Testis (tissue), 3 donors: ENCODE measurements around the gene ZPLD1. TPM values are rescaled to one million over a fixed set of nuclear protein-coding genes. Genes with fewer than 3 reads are reported as not detected.

Source experiments
- DNase-seq: peaks from one replicate; pipeline ENCODE4 v3.0.0-alpha.2; 2019
- H3K27ac ChIP-seq, 2 donors: fragments of 200-600 bp; sonication (generic); one replicate each; pipeline ENCODE4 v1.5.1; 2019
- H3K27me3 ChIP-seq: fragments of 200-600 bp; sonication (generic); one replicate; pipeline ENCODE4 v1.5.1; 2019
- H3K36me3 ChIP-seq: fragments of 200-600 bp; sonication (generic); one replicate; pipeline ENCODE4 v1.5.1; 2017; ENCODE audit warnings: low read depth; ENCODE audit errors: missing control alignments
- H3K4me1 ChIP-seq: fragments of 200-600 bp; sonication (generic); one replicate; pipeline ENCODE4 v1.5.1; 2019
- H3K4me3 ChIP-seq, 2 donors: fragments of 200-600 bp; sonication (generic); one replicate each; pipeline ENCODE4 v1.5.1; 2017 to 2019
- H3K9me3 ChIP-seq: fragments of 200-600 bp; sonication (generic); one replicate; pipeline ENCODE4 v1.5.1; 2017
- POLR2A ChIP-seq: fragments of 450-650 bp; IDR thresholded peaks from one replicate; pipeline ENCODE4 v1.6.1; 2017; ENCODE audit warnings: antibody characterized with exemption, mild to moderate bottlenecking, moderate library complexity
- WGBS, 2 donors: methylation state at CpG; one replicate each; pipeline ENCODE4 v1.1.5; 2018; 5-methylcytosine and 5-hydroxymethylcytosine counted together
- intact Hi-C: fragments of 100-400 bp; cut with DNase I; formaldehyde crosslinking; loops from one replicate; pipeline ENCODE4 v1.15.1; 2023; ENCODE audit warnings: low total_unique reads
- polyA plus RNA-seq: library from polyadenylated mRNA; stranded (reverse); fragments of 350-450 nt; fragmentation: Illumina TruSeq; extraction: RNeasy Lipid Tissue Mini Kit (QIAGEN cat#74804); gene quantifications from one replicate; pipeline ENCODE4 v1.2.3, GENCODE V29; 2014; ENCODE audit warnings: low read depth, low replicate concordance; ENCODE audit not compliant: insufficient read depth
- total RNA-seq, 2 donors: library from RNA; depleted of rRNA; stranded (reverse); fragments of >200 nt; gene quantifications; one replicate each; pipeline ENCODE4 v1.2.3, GENCODE V29; 2016
- TF ChIP-seq, protein P1 (sequence below), 3 experiments: fragments of 450-650 bp in 2 of 3; fragments of 200-600 bp in 1 of 3; sonication (generic) in 1 of 3; IDR thresholded peaks; one replicate each; pipeline ENCODE4 v1.5.1; 2016 to 2019; ENCODE audit warnings: antibody characterized with exemption in 3 of 3, mild to moderate bottlenecking in 2 of 3, moderate library complexity in 1 of 3

ZPLD1 gene
- total and polyA plus RNA-seq, 3 donors from 2014 or later = 0.44 to 0.74 (median 0.55) TPM

DNA sequence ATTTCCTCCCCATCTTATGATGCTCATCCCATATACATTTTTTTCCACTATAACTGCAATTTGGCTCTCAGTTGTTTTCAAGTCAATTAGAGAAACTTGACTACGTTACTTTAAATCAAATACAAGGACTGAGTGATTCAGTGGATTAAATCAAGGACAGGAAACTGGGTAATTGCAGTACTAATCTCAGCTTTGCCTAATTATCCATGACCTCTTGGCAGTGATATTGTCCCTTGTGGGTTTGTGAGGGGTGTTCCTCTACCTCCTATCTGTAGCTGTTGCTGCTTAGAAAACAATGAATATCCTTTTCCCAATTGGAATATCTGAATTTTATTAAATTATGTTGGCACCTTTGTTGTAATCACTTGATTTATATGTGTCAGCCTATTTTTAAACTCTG lies 79.4 kb downstream of the ZPLD1 start:
- intact Hi-C loops = no loop called here
- Histone ChIP-seq H3K9me3 (no peaks in the 10 kb centered on the region), H3K4me1 (no peaks in the 10 kb centered on the region), H3K27me3 (no peaks in the 10 kb centered on the region), H3K4me3 (no peak overlapping the region), H3K36me3 (no peaks in the 10 kb centered on the region), H3K27ac (no peak overlapping the region)
- DNase-seq = no peak
- 56 to 64% methylated on average over 1 of the region's 1 CpG for WGBS, 2 donors
- TF ChIP-seq POLR2A = no peak
- TF ChIP-seq, protein P1, sequence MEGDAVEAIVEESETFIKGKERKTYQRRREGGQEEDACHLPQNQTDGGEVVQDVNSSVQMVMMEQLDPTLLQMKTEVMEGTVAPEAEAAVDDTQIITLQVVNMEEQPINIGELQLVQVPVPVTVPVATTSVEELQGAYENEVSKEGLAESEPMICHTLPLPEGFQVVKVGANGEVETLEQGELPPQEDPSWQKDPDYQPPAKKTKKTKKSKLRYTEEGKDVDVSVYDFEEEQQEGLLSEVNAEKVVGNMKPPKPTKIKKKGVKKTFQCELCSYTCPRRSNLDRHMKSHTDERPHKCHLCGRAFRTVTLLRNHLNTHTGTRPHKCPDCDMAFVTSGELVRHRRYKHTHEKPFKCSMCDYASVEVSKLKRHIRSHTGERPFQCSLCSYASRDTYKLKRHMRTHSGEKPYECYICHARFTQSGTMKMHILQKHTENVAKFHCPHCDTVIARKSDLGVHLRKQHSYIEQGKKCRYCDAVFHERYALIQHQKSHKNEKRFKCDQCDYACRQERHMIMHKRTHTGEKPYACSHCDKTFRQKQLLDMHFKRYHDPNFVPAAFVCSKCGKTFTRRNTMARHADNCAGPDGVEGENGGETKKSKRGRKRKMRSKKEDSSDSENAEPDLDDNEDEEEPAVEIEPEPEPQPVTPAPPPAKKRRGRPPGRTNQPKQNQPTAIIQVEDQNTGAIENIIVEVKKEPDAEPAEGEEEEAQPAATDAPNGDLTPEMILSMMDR (IDR thresholded peaks at IDR 0.05) = no peak

DNA sequence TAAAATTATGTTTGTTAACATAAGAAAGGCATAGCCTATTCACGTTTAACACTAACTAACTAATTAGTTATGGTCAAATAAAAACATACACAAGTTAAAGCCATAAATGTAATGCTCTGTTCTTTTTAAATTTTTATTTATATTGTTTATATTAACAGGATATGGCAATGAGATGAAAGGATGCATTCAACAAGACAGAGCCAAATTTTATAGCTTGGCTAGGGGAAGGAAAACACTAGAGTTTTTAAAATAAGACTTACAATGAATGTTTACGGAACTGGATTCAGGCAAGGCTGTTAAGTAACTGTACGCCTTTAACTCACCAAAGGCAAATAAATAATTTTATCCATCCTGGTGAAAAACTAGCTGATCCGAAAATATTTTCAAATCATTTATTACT lies 86.4 kb downstream of the ZPLD1 start:
- Histone ChIP-seq H3K4me3 (no peak overlapping the region), H3K4me1 (no peaks in the 10 kb centered on the region), H3K36me3 (no peaks in the 10 kb centered on the region), H3K27ac (no peak overlapping the region), H3K9me3 (no peaks in the 10 kb centered on the region), H3K27me3 (no peaks in the 10 kb centered on the region)
- 84 to 85% methylated on average over 4 of the region's 4 CpGs for WGBS, 2 donors
- no peak for DNase-seq
- intact Hi-C loops = no loop called here
- TF ChIP-seq, protein P1 (IDR thresholded peaks at IDR 0.05) = no peak
- TF ChIP-seq POLR2A = no peak

- Histone ChIP-seq H3K9me3 (no peaks in the 10 kb centered on the region), H3K4me1 (peaks cover 4% of the 10 kb centered on the region), H3K4me3 (no peak overlapping the region), H3K27ac (no peak overlapping the region), H3K27me3 (no peaks in the 10 kb centered on the region), H3K36me3 (no peaks in the 10 kb centered on the region)
- DNase-seq = no peak
- no peak for TF ChIP-seq POLR2A
- TF ChIP-seq, protein P1 (IDR thresholded peaks at IDR 0.05) = no peak
- intact Hi-C loops = no loop called here
Observed at GRCh38 chr3:102525624-102526023, 90.8 kb downstream of the ZPLD1 start.

- H3K27ac ChIP-seq = no peak overlapping the region
- no peak overlapping the region for H3K4me3 ChIP-seq
- intact Hi-C loops = no loop called here
- TF ChIP-seq, protein P1 (IDR thresholded peaks at IDR 0.05) = no peak
- no peaks in the 10 kb centered on the region for H3K9me3 ChIP-seq
- DNase-seq = no peak
- 66 to 81% methylated on average over 3 of the region's 3 CpGs for WGBS, 2 donors
- H3K36me3 ChIP-seq = no peaks in the 10 kb centered on the region
- peaks cover 4% of the 10 kb centered on the region for H3K4me1 ChIP-seq
- no peaks in the 10 kb centered on the region for H3K27me3 ChIP-seq
Observed at GRCh38 chr3:102526865-102527264, 92.0 kb downstream of the ZPLD1 start.

DNA sequence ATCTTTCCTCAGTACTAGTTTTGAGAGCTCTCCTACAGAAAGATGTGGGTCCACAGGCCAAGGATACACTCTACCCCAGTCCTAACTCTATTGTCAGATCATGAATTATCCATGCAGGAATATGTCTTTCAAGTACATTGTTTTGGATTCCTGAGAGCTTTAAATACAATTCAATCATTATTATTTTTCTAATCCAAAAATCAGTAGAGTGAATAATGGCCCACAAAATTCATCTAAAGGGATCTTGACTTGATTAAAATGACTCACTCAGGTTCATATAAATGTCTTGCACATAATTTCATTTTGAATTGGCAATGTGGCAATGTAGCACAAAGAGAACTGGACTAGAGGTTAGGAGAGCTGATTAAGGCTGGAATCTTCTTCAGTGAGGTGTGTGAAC lies 93.9 kb downstream of the ZPLD1 start:
- H3K36me3 ChIP-seq = no peaks in the 10 kb centered on the region
- TF ChIP-seq, protein P1 (IDR thresholded peaks at IDR 0.05) = no peak
- no peak for TF ChIP-seq POLR2A
- no peak for DNase-seq
- no peaks in the 10 kb centered on the region for H3K27me3 ChIP-seq
- H3K27ac ChIP-seq = no peak overlapping the region
- intact Hi-C loops = no loop called here
- peaks cover 4% of the 10 kb centered on the region for H3K4me1 ChIP-seq
- no peak overlapping the region for H3K4me3 ChIP-seq
- no peaks in the 10 kb centered on the region for H3K9me3 ChIP-seq
